Tibial nerve (tissue), 3 donors: ENCODE data around the gene SAFB.

Experiments
- CTCF ChIP-seq, 5 experiments: fragments of 200-600 bp in 3 of 5; fragments of 450-650 bp in 2 of 5; sonication (generic) in 3 of 5; IDR thresholded peaks; one replicate each; pipeline ENCODE4 v1.5.1; 2016 to 2019; ENCODE audit warnings: antibody characterized with exemption in 5 of 5, mild to moderate bottlenecking in 3 of 5, moderate library complexity in 2 of 5
- POLR2A ChIP-seq, 2 donors: fragments of 450-650 bp; IDR thresholded peaks; one replicate each; pipeline ENCODE4 v1.6.1; 2017; ENCODE audit warnings: antibody characterized with exemption in 2 of 2, mild to moderate bottlenecking in 2 of 2, moderate library complexity in 2 of 2

- TF ChIP-seq POLR2A (IDR thresholded peaks at IDR 0.05) (no peak), CTCF (IDR thresholded peaks at IDR 0.05) (no peak)
Measured at GRCh38 chr19:5666921-5667610, 44.2 kb downstream of the SAFB start.
